CD4-positive, alpha-beta memory T cell (primary cell): Measurements from ENCODE around the gene CD177. TPM values are rescaled to one million over a fixed set of nuclear protein-coding genes. Genes with fewer than 3 reads are reported as not detected.
"Not testable (repeated sequence)": the region's sequence is repeated elsewhere in the genome, so short reads cannot be mapped to it uniquely, and the experiment has no call there.

Experiments
- CTCF ChIA-PET: fragments of 350-600 bp; sonication (Branson Sonifier 250); formaldehyde crosslinking; loops from one replicate; lab custom pipeline; 2021; ENCODE audit warnings: inconsistent platforms; ENCODE audit not compliant: partially characterized antibody; lab: Charles Lee
- POLR2A ChIA-PET: fragments of 350-600 bp; sonication (Branson Sonifier 250); formaldehyde crosslinking; loops from one replicate; lab custom pipeline; 2021; ENCODE audit not compliant: partially characterized antibody; lab: Charles Lee
- DNase-seq, 5 donors: peaks; one replicate each; pipeline versions ENCODE4 v3.0.0 to v3.0.0-alpha.2; 2020 to 2022; ENCODE audit warnings: mixed read lengths in 1 of 5
- H3K27ac ChIP-seq: one replicate; pipeline ENCODE4 v1.7.0; 2013; ENCODE audit warnings: low read depth, low read length
- H3K27me3 ChIP-seq: 2 replicates; pipeline ENCODE4 v1.7.0; 2013; ENCODE audit warnings: mild to moderate bottlenecking, low read length, moderate library complexity; ENCODE audit not compliant: insufficient read depth
- H3K36me3 ChIP-seq: 2 replicates; pipeline ENCODE4 v1.7.0; 2013; ENCODE audit warnings: mild to moderate bottlenecking, low read length, moderate library complexity; ENCODE audit not compliant: insufficient read depth
- H3K4me1 ChIP-seq: 2 replicates; pipeline ENCODE4 v1.7.0; 2013; ENCODE audit warnings: mild to moderate bottlenecking, low read length, moderate library complexity; ENCODE audit not compliant: insufficient read depth
- H3K4me3 ChIP-seq, 2 donors: one replicate each; pipeline ENCODE4 v1.7.0; 2013; ENCODE audit warnings: low read length in 2 of 2, mild to moderate bottlenecking in 1 of 2
- H3K9me3 ChIP-seq, 2 donors: one replicate each; pipeline ENCODE4 v1.7.0; 2013; ENCODE audit warnings: low read length in 2 of 2, control low read depth in 1 of 2; ENCODE audit not compliant: control insufficient read depth in 1 of 2
- H3K27ac Mint-ChIP-seq, 7 donors: one replicate each; pipeline ENCODE4 v1.8.0; 2020 to 2021; ENCODE audit warnings: mixed read lengths in 7 of 7, mild to moderate bottlenecking in 6 of 7, inconsistent platforms in 3 of 7, moderate library complexity in 3 of 7
- H3K27me3 Mint-ChIP-seq, 2 donors: one replicate each; pipeline ENCODE4 v1.8.0; 2020 to 2021; ENCODE audit warnings: mixed read lengths in 2 of 2
- H3K36me3 Mint-ChIP-seq, 2 donors: one replicate each; pipeline ENCODE4 v1.8.0; 2020 to 2021; ENCODE audit warnings: mixed read lengths in 2 of 2, inconsistent platforms in 1 of 2, mild to moderate bottlenecking in 1 of 2
- H3K4me1 Mint-ChIP-seq, 4 donors: one replicate each; pipeline ENCODE4 v1.8.0; 2020 to 2021; ENCODE audit warnings: mixed read lengths in 4 of 4, mild to moderate bottlenecking in 1 of 4
- H3K4me3 Mint-ChIP-seq, 8 donors: one replicate each; pipeline ENCODE4 v1.8.0; 2020 to 2021; ENCODE audit warnings: mixed read lengths in 8 of 8, mild to moderate bottlenecking in 7 of 8, moderate library complexity in 6 of 8, inconsistent platforms in 3 of 8
- H3K9me3 Mint-ChIP-seq, 8 donors: one replicate each; pipeline ENCODE4 v1.8.0; 2020 to 2021; ENCODE audit warnings: mixed read lengths in 8 of 8, mild to moderate bottlenecking in 5 of 8, inconsistent platforms in 3 of 8, moderate library complexity in 1 of 8
- intact Hi-C: fragments of 100-400 bp; cut with micrococcal nuclease; formaldehyde crosslinking; loops from one replicate; pipeline ENCODE4 v1.15.1; 2023
- polyA plus RNA-seq, 2 donors: library from polyadenylated mRNA; unstranded; fragments of 300-500 nt; fragmentation: Illumina TruSeq; gene quantifications; one replicate each; pipeline ENCODE4 v1.2.3, GENCODE V29; 2021
- total RNA-seq, 2 experiments: library from RNA; stranded (reverse); gene quantifications; one replicate each; pipeline ENCODE4 v1.2.3, GENCODE V29; 2021

The CD177 gene
- total and polyA plus RNA-seq, 4 experiments from 2014 or later: not detected

DNA sequence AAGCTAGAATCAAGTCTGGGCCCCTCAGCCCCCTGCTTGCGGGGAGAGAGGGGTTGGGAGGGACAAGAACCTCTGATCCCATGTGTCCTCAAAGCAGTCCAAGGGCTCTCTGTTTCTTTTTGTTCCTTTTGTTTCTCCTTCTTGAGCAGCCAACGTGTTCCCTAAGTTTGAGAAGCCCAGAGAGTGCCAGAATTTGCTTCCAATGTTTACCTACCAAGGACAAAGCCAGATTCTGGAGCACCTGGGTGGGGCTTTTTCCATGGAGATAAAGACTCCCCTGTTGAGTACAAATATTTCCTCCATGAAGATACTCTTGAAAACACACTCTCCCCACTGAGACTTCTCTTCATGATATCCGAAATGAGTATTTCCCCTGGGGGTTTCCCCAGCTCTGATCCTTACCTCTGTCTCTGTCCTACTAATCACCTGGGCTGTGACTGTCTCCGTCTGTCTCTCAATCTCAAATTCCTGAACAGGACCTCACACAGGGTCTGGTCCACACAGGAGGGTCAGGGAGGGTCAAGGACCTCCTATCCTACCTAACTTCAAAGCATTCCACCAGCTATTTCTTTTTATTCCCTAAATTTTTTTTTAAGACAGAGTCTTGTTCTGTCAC, 27.4 kb downstream of the CD177 start:
- H3K36me3 ChIP-seq: no peaks in the 10 kb centered on the region
- Mint-ChIP-seq H3K36me3 (no peaks in the 10 kb centered on the region), H3K4me3 (no peak overlapping the region), H3K4me1 (no peaks in the 10 kb centered on the region), H3K9me3 (peaks cover 0 to 7% (median under 1%) of the 10 kb centered on the region in 8 donors), H3K27ac (no peak overlapping the region), H3K27me3 (peaks cover 5 to 9% of the 10 kb centered on the region in 2 donors)
- H3K9me3 ChIP-seq: no peaks in the 10 kb centered on the region
- DNase-seq: no peak
- no peak overlapping the region for H3K4me3 ChIP-seq
- no peaks in the 10 kb centered on the region for H3K27me3 ChIP-seq
- POLR2A ChIA-PET: no interaction called here
- CTCF ChIA-PET: interaction anchor here (0.8 to 1.5 kb wide), 3 partner anchors 47 to 68 kb away, joined by 3 to 6 read pairs (median 3); no protein-coding TSS in a partner anchor
- H3K27ac ChIP-seq: no peak overlapping the region
- H3K4me1 ChIP-seq: no peaks in the 10 kb centered on the region
- intact Hi-C loops: no loop called here

DNA sequence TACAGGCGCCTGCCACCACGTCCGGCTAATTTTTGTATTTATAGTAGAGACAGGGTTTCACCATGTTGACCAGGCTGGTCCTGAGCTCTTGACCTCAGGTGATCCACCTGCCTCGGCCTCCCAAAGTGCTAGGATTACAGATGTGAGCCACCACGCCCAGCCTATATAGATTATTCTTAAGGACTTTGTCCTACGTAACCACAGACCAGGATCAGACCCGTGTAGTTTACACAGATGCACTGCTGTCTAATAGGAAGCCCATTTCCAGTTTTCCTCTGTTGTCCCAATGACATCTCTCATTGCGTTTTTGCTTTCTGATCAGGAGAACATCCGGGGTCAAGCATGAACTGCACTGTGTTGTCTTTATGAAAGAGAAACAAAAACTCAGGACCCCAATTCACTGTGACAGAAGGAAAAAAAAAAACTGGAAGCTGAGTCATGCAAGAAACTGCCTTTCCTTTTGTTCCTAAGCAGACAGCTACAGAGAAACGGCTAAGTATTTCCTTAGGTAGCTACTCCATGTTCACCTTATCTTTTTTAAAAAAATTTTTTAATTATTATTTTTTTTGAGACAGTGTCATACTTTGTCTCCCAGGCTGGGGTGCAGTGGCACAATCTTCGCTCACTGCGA, 29.2 kb downstream of the CD177 start:
- H3K4me3 Mint-ChIP-seq, H3K4me3 ChIP-seq, H3K4me1 Mint-ChIP-seq, DNase-seq, POLR2A ChIA-PET, H3K27me3 Mint-ChIP-seq, H3K36me3 ChIP-seq, H3K27ac Mint-ChIP-seq, H3K9me3 ChIP-seq, intact Hi-C loops, H3K36me3 Mint-ChIP-seq, H3K27me3 ChIP-seq, H3K9me3 Mint-ChIP-seq, H3K27ac ChIP-seq, CTCF ChIA-PET, H3K4me1 ChIP-seq: not testable (repeated sequence)

- H3K27ac ChIP-seq, CTCF ChIA-PET, H3K4me1 Mint-ChIP-seq, H3K4me3 ChIP-seq, DNase-seq, H3K36me3 Mint-ChIP-seq, H3K4me3 Mint-ChIP-seq, H3K9me3 Mint-ChIP-seq, H3K27ac Mint-ChIP-seq, H3K27me3 ChIP-seq, H3K36me3 ChIP-seq, POLR2A ChIA-PET, intact Hi-C loops, H3K9me3 ChIP-seq, H3K4me1 ChIP-seq: not testable (repeated sequence)
- H3K27me3 Mint-ChIP-seq: peaks cover 5 to 11% of the 10 kb centered on the region in 2 donors
Measured at GRCh38 chr19:43383254-43383653, 29.8 kb downstream of the CD177 start.

DNA sequence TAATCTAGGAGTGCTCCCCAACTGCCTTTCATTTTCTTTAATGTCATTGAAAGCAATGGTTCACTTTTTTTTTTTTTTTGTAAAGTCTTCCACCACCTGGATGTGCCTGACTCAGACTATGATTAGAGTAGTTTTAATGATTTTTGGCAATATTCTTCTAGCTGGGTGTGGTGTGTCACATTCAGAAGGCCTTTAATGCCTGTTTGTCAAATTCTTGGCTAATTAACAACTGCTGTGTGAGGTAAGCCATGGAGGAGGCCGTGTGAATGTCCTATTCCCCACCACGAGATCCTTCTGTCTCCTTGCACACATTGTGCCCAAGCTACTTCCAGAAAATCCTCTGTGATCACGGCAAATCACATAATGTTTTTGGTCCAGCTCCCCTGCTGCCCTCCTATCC, 30.3 kb downstream of the CD177 start:
- H3K4me3 Mint-ChIP-seq, H3K27ac ChIP-seq, H3K36me3 ChIP-seq, DNase-seq, H3K4me3 ChIP-seq, H3K27ac Mint-ChIP-seq, H3K9me3 Mint-ChIP-seq, H3K36me3 Mint-ChIP-seq, CTCF ChIA-PET, H3K4me1 Mint-ChIP-seq, H3K9me3 ChIP-seq, H3K27me3 ChIP-seq, POLR2A ChIA-PET, H3K4me1 ChIP-seq, intact Hi-C loops: not testable (repeated sequence)
- peaks cover 5 to 11% of the 10 kb centered on the region in 2 donors for H3K27me3 Mint-ChIP-seq

GRCh38 chr19:43390903-43391551, 37.5 kb downstream of the CD177 start:
- H3K4me1 ChIP-seq, H3K9me3 ChIP-seq, H3K9me3 Mint-ChIP-seq, CTCF ChIA-PET, intact Hi-C loops, H3K36me3 Mint-ChIP-seq, H3K4me3 ChIP-seq, DNase-seq, H3K27me3 ChIP-seq, POLR2A ChIA-PET, H3K4me3 Mint-ChIP-seq, H3K4me1 Mint-ChIP-seq, H3K36me3 ChIP-seq, H3K27ac ChIP-seq: not testable (repeated sequence)
- Mint-ChIP-seq H3K27ac (peak overlapping the region in 1 of 7 donors; percentile 74), H3K27me3 (peaks cover 13 to 24% of the 10 kb centered on the region in 2 donors)

DNA sequence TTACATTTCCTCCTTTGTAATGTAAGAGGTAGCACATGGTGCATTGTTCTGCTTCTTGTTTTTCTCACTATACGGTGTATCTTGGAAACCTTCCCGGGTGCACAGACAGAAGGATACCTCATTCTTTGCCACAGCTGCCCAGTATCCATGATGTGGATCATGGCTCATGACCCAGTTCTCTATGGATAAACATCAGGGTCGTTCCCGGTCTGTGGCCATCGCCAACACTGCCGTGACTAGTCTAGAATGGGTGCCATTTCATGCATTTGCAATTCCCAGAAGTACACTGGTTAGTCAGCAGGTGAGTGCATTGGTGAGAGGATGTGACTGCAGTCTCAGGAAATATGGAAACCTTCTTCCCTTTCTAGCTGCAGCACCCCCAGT, 38.1 kb downstream of the CD177 start:
- H3K9me3 Mint-ChIP-seq, H3K27ac ChIP-seq, DNase-seq, H3K36me3 Mint-ChIP-seq, H3K4me1 Mint-ChIP-seq, CTCF ChIA-PET, intact Hi-C loops, H3K4me3 Mint-ChIP-seq, POLR2A ChIA-PET, H3K4me1 ChIP-seq, H3K36me3 ChIP-seq, H3K9me3 ChIP-seq, H3K27ac Mint-ChIP-seq, H3K27me3 ChIP-seq, H3K4me3 ChIP-seq: not testable (repeated sequence)
- peaks cover 13 to 28% of the 10 kb centered on the region in 2 donors for H3K27me3 Mint-ChIP-seq

- H3K4me3 ChIP-seq, intact Hi-C loops, POLR2A ChIA-PET, H3K27ac ChIP-seq, DNase-seq, H3K36me3 ChIP-seq, H3K4me1 Mint-ChIP-seq, H3K27me3 ChIP-seq, H3K4me3 Mint-ChIP-seq, H3K9me3 ChIP-seq, H3K27ac Mint-ChIP-seq, H3K4me1 ChIP-seq, H3K36me3 Mint-ChIP-seq, H3K9me3 Mint-ChIP-seq, CTCF ChIA-PET: not testable (repeated sequence)
- H3K27me3 Mint-ChIP-seq: peaks cover 19 to 32% of the 10 kb centered on the region in 2 donors
Measured at GRCh38 chr19:43393501-43393900, 40.0 kb downstream of the CD177 start.
